HEK293 (cell line): ENCODE results near the gene DGKB.

Experiments
- GLIS1 ChIP-seq: fragments of 450-650 bp; formaldehyde crosslinking; IDR thresholded peaks from 2 replicates; pipeline ENCODE4 v1.5.1; 2016; ENCODE audit warnings: missing biosample characterization, missing genetic modification characterization
- PRDM4 ChIP-seq: fragments of 450-650 bp; formaldehyde crosslinking; IDR thresholded peaks from 2 replicates; pipeline ENCODE4 v1.5.1; 2017; ENCODE audit warnings: missing biosample characterization, missing genetic modification characterization
- SCRT1 ChIP-seq: fragments of 450-650 bp; formaldehyde crosslinking; IDR thresholded peaks from 2 replicates; pipeline ENCODE4 v1.5.1; 2016; ENCODE audit warnings: missing biosample characterization, missing genetic modification characterization, borderline replicate concordance
- SCRT2 ChIP-seq: fragments of 450-650 bp; formaldehyde crosslinking; IDR thresholded peaks from 2 replicates; pipeline ENCODE4 v1.5.1; 2016; ENCODE audit warnings: missing biosample characterization, missing genetic modification characterization
- YY2 ChIP-seq: fragments of 450-650 bp; formaldehyde crosslinking; IDR thresholded peaks from 2 replicates; pipeline ENCODE4 v1.5.1; 2016; ENCODE audit warnings: missing biosample characterization, missing genetic modification characterization
- ZBTB10 ChIP-seq: fragments of 450-650 bp; formaldehyde crosslinking; IDR thresholded peaks from 2 replicates; pipeline ENCODE4 v1.5.1; 2016; ENCODE audit warnings: missing biosample characterization, missing genetic modification characterization
- ZBTB26 ChIP-seq: fragments of 450-650 bp; formaldehyde crosslinking; optimal IDR thresholded peaks from 2 replicates; pipeline ENCODE3; 2016; ENCODE audit warnings: missing biosample characterization, mild to moderate bottlenecking, missing genetic modification characterization
- ZBTB8A ChIP-seq: fragments of 450-650 bp; formaldehyde crosslinking; IDR thresholded peaks from 2 replicates; pipeline ENCODE4 v1.5.1; 2016; ENCODE audit warnings: missing biosample characterization, missing genetic modification characterization
- ZFP37 ChIP-seq: fragments of 450-650 bp; formaldehyde crosslinking; IDR thresholded peaks from 2 replicates; pipeline ENCODE4 v1.5.1; 2016; ENCODE audit warnings: missing biosample characterization, missing genetic modification characterization
- ZNF132 ChIP-seq: fragments of 450-650 bp; formaldehyde crosslinking; IDR thresholded peaks from 2 replicates; pipeline ENCODE4 v1.5.1; 2017; ENCODE audit warnings: missing biosample characterization, missing genetic modification characterization, borderline replicate concordance
- ZNF157 ChIP-seq: fragments of 450-650 bp; formaldehyde crosslinking; IDR thresholded peaks from 2 replicates; pipeline ENCODE4 v1.5.1; 2016; ENCODE audit warnings: missing biosample characterization, missing genetic modification characterization
- ZNF214 ChIP-seq: fragments of 450-650 bp; formaldehyde crosslinking; IDR thresholded peaks from 2 replicates; pipeline ENCODE4 v1.5.1; 2017; ENCODE audit warnings: missing biosample characterization, mild to moderate bottlenecking, missing genetic modification characterization, borderline replicate concordance
- ZNF248 ChIP-seq: fragments of 450-650 bp; formaldehyde crosslinking; IDR thresholded peaks from 2 replicates; pipeline ENCODE4 v1.5.1; 2017; ENCODE audit warnings: missing biosample characterization, missing genetic modification characterization
- ZNF324 ChIP-seq: fragments of 450-650 bp; formaldehyde crosslinking; IDR thresholded peaks from 2 replicates; pipeline ENCODE4 v1.5.1; 2016; ENCODE audit warnings: missing biosample characterization, missing genetic modification characterization
- ZNF362 ChIP-seq: fragments of 450-650 bp; formaldehyde crosslinking; IDR thresholded peaks from 2 replicates; pipeline ENCODE4 v1.5.1; 2016; ENCODE audit warnings: missing biosample characterization, missing genetic modification characterization
- ZNF404 ChIP-seq: fragments of 450-650 bp; formaldehyde crosslinking; IDR thresholded peaks from 2 replicates; pipeline ENCODE4 v1.5.1; 2017; ENCODE audit warnings: missing biosample characterization, missing genetic modification characterization
- ZNF416 ChIP-seq: fragments of 450-650 bp; formaldehyde crosslinking; IDR thresholded peaks from 2 replicates; pipeline ENCODE4 v1.5.1; 2016; ENCODE audit warnings: missing biosample characterization, missing genetic modification characterization
- ZNF510 ChIP-seq: fragments of 450-650 bp; formaldehyde crosslinking; IDR thresholded peaks from 2 replicates; pipeline ENCODE4 v1.5.1; 2018; ENCODE audit warnings: mild to moderate bottlenecking, missing genetic modification characterization, missing biosample characterization; ENCODE audit not compliant: insufficient replicate concordance
- ZNF514 ChIP-seq: fragments of 450-650 bp; formaldehyde crosslinking; IDR thresholded peaks from 2 replicates; pipeline ENCODE4 v1.5.1; 2016; ENCODE audit warnings: missing biosample characterization, missing genetic modification characterization
- ZNF621 ChIP-seq: fragments of 450-650 bp; formaldehyde crosslinking; IDR thresholded peaks from 2 replicates; pipeline ENCODE4 v1.5.1; 2017; ENCODE audit warnings: missing biosample characterization, missing genetic modification characterization
- ZNF624 ChIP-seq: fragments of 450-650 bp; formaldehyde crosslinking; IDR thresholded peaks from 2 replicates; pipeline ENCODE4 v1.5.1; 2017; ENCODE audit warnings: missing biosample characterization, missing genetic modification characterization
- ZNF626 ChIP-seq: fragments of 450-650 bp; sonication (Bioruptor Pico); formaldehyde crosslinking; IDR thresholded peaks from 2 replicates; pipeline ENCODE4 v1.5.1; 2018; ENCODE audit warnings: missing biosample characterization, missing genetic modification characterization, inconsistent platforms
- ZNF664 ChIP-seq: fragments of 450-650 bp; formaldehyde crosslinking; IDR thresholded peaks from 2 replicates; pipeline ENCODE4 v1.5.1; 2016; ENCODE audit warnings: missing biosample characterization, missing genetic modification characterization
- TF ChIP-seq, protein P1 (sequence below): fragments of 450-650 bp; formaldehyde crosslinking; IDR thresholded peaks from 2 replicates; pipeline ENCODE4 v1.5.1; 2016; ENCODE audit warnings: missing biosample characterization, missing genetic modification characterization
- TF ChIP-seq, protein P2 (sequence below): fragments of 450-650 bp; formaldehyde crosslinking; IDR thresholded peaks from 2 replicates; pipeline ENCODE4 v1.5.1; 2017; ENCODE audit warnings: missing biosample characterization, missing genetic modification characterization
- TF ChIP-seq, protein P3 (sequence below): fragments of 450-650 bp; formaldehyde crosslinking; IDR thresholded peaks from 2 replicates; pipeline ENCODE4 v1.5.1; 2016; ENCODE audit warnings: missing biosample characterization, missing genetic modification characterization, borderline replicate concordance
- TF ChIP-seq, protein P4 (sequence below): fragments of 450-650 bp; formaldehyde crosslinking; IDR thresholded peaks from 2 replicates; pipeline ENCODE4 v1.5.1; 2017; ENCODE audit warnings: missing biosample characterization, mild to moderate bottlenecking, missing genetic modification characterization, moderate library complexity

Gene DGKB

DNA sequence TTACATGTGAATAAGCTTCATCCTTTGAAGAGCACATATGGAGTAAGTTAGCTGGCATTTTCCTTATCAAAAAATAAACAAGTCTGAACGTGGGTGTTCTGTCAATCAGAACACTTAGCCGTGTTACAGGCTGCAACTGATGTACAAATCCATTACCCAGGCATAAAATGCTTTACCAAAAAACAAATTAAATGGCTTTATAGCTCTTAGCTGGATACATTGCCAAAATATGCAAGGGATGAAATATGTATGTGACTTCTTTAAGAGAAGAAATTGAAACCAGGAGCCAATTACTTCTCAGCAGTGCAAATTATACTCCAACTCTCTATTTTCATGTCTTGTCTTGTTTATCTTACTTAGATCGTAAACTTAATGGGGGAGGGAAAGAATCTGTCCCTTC is 214.8 kb downstream of the DGKB start (continued):
- TF ChIP-seq ZNF362 (tag by site-specific recombination) = no peak
- TF ChIP-seq ZBTB26 (tag by site-specific recombination) = no peak
- no peak for TF ChIP-seq YY2 (tag by site-specific recombination)
- TF ChIP-seq PRDM4 (tag by site-specific recombination) = no peak
- TF ChIP-seq SCRT2 = no peak
- no peak for TF ChIP-seq ZNF416 (tag by site-specific recombination)
- TF ChIP-seq, protein P1, sequence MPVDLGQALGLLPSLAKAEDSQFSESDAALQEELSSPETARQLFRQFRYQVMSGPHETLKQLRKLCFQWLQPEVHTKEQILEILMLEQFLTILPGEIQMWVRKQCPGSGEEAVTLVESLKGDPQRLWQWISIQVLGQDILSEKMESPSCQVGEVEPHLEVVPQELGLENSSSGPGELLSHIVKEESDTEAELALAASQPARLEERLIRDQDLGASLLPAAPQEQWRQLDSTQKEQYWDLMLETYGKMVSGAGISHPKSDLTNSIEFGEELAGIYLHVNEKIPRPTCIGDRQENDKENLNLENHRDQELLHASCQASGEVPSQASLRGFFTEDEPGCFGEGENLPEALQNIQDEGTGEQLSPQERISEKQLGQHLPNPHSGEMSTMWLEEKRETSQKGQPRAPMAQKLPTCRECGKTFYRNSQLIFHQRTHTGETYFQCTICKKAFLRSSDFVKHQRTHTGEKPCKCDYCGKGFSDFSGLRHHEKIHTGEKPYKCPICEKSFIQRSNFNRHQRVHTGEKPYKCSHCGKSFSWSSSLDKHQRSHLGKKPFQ (tag by site-specific recombination) = no peak
- TF ChIP-seq, protein P2, sequence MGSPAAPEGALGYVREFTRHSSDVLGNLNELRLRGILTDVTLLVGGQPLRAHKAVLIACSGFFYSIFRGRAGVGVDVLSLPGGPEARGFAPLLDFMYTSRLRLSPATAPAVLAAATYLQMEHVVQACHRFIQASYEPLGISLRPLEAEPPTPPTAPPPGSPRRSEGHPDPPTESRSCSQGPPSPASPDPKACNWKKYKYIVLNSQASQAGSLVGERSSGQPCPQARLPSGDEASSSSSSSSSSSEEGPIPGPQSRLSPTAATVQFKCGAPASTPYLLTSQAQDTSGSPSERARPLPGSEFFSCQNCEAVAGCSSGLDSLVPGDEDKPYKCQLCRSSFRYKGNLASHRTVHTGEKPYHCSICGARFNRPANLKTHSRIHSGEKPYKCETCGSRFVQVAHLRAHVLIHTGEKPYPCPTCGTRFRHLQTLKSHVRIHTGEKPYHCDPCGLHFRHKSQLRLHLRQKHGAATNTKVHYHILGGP (tag by site-specific recombination) = no peak
- TF ChIP-seq GLIS1 = peak; percentile 56
- no peak for TF ChIP-seq ZNF157 (tag by site-specific recombination)
- no peak for TF ChIP-seq ZFP37 (tag by site-specific recombination)
- no peak for TF ChIP-seq SCRT1 (tag by site-specific recombination)
- TF ChIP-seq ZNF248 (tag by site-specific recombination) = no peak
- no peak for TF ChIP-seq ZNF624 (tag by site-specific recombination)
- no peak for TF ChIP-seq ZNF664 (tag by site-specific recombination)
- TF ChIP-seq, protein P3, sequence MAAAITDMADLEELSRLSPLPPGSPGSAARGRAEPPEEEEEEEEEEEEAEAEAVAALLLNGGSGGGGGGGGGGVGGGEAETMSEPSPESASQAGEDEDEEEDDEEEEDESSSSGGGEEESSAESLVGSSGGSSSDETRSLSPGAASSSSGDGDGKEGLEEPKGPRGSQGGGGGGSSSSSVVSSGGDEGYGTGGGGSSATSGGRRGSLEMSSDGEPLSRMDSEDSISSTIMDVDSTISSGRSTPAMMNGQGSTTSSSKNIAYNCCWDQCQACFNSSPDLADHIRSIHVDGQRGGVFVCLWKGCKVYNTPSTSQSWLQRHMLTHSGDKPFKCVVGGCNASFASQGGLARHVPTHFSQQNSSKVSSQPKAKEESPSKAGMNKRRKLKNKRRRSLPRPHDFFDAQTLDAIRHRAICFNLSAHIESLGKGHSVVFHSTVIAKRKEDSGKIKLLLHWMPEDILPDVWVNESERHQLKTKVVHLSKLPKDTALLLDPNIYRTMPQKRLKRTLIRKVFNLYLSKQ (tag by site-specific recombination) = no peak
- TF ChIP-seq ZBTB10 (tag by site-specific recombination) = no peak
- TF ChIP-seq ZNF214 (tag by site-specific recombination) = no peak
- TF ChIP-seq ZNF324 (tag by site-specific recombination) = no peak
- TF ChIP-seq ZNF132 (tag by site-specific recombination) = no peak
- no peak for TF ChIP-seq ZNF621 (tag by site-specific recombination)
- TF ChIP-seq, protein P4, sequence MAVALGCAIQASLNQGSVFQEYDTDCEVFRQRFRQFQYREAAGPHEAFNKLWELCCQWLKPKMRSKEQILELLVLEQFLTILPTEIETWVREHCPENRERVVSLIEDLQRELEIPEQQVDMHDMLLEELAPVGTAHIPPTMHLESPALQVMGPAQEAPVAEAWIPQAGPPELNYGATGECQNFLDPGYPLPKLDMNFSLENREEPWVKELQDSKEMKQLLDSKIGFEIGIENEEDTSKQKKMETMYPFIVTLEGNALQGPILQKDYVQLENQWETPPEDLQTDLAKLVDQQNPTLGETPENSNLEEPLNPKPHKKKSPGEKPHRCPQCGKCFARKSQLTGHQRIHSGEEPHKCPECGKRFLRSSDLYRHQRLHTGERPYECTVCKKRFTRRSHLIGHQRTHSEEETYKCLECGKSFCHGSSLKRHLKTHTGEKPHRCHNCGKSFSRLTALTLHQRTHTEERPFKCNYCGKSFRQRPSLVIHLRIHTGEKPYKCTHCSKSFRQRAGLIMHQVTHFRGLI (tag by site-specific recombination) = no peak
- TF ChIP-seq ZNF514 = no peak
- TF ChIP-seq ZNF626 (tag by site-specific recombination) = no peak
- no peak for TF ChIP-seq ZNF404 (tag by site-specific recombination)
- no peak for TF ChIP-seq ZNF510 (tag by site-specific recombination)
- 0 out of 2 replicates have a peak, but pooled peaks have one; percentile 34 for TF ChIP-seq ZBTB8A
